Measurements from ENCODE around the gene KLHL41. TPM values are rescaled to one million over a fixed set of nuclear protein-coding genes. Genes with fewer than 3 reads are reported as not detected.
"Not testable (repeated sequence)": the region's sequence is repeated elsewhere in the genome, so short reads cannot be mapped to it uniquely, and the experiment has no call there.

Gene KLHL41
- total and polyA plus RNA-seq, 8 donors: 1.2 to 2.1 (median 1.5) TPM

- no peaks in the 10 kb centered on the region for H3K27me3 ChIP-seq
- no peaks in the 10 kb centered on the region for H3K9me3 ChIP-seq
- DNase-seq: no peak
- H3K27ac ChIP-seq: no peak overlapping the region
- no peak for TF ChIP-seq CTCF (IDR thresholded peaks at IDR 0.05)
- intact Hi-C loops (cut with DNase I): no loop called here
- H3K36me3 ChIP-seq: peaks cover 0 to 9% of the 10 kb centered on the region in 2 donors
- no peak overlapping the region for H3K4me3 ChIP-seq
- no peaks in the 10 kb centered on the region for H3K4me1 ChIP-seq
- ATAC-seq: no peak
Observed at GRCh38 chr2:169525434-169525833, 15.9 kb downstream of the KLHL41 start.

GRCh38 chr2:169526451-169526850 is 16.9 kb downstream of the KLHL41 start:
- Histone ChIP-seq H3K36me3 (peaks cover 0 to 9% of the 10 kb centered on the region in 2 donors), H3K27me3 (no peaks in the 10 kb centered on the region), H3K27ac (no peak overlapping the region), H3K4me3 (no peak overlapping the region), H3K4me1 (no peaks in the 10 kb centered on the region), H3K9me3 (no peaks in the 10 kb centered on the region)
- intact Hi-C loops (cut with DNase I): no loop called here
- no peak for DNase-seq
- no peak for ATAC-seq
- TF ChIP-seq CTCF (IDR thresholded peaks at IDR 0.05): no peak

- no peak overlapping the region for H3K27ac ChIP-seq
- peak; percentile 77 to 78 for TF ChIP-seq CTCF (IDR thresholded peaks at IDR 0.05)
- H3K4me1 ChIP-seq: no peaks in the 10 kb centered on the region
- no peak overlapping the region for H3K4me3 ChIP-seq
- H3K9me3 ChIP-seq: no peaks in the 10 kb centered on the region
- intact Hi-C loops (cut with DNase I): no loop called here
- ATAC-seq (peak; percentile 93), DNase-seq (peak in 3 of 4 donors; percentile 13 to 54 (median 44))
- H3K27me3 ChIP-seq: no peaks in the 10 kb centered on the region
- H3K36me3 ChIP-seq: peaks cover 0 to 9% of the 10 kb centered on the region in 2 donors
Observed at GRCh38 chr2:169528271-169528701, 18.8 kb downstream of the KLHL41 start.

- H3K4me3 ChIP-seq; H3K4me1 ChIP-seq; H3K27ac ChIP-seq; DNase-seq; H3K9me3 ChIP-seq; intact Hi-C loops (cut with DNase I); H3K27me3 ChIP-seq; ATAC-seq: not testable (repeated sequence)
- H3K36me3 ChIP-seq: peaks cover 0 to 66% of the 10 kb centered on the region in 2 donors
Observed at GRCh38 chr2:169539460-169539859, 30.0 kb downstream of the KLHL41 start.

GRCh38 chr2:169540146-169540545 is 30.6 kb downstream of the KLHL41 start:
- ATAC-seq (no peak), DNase-seq (no peak)
- H3K27me3 ChIP-seq: no peaks in the 10 kb centered on the region
- no peaks in the 10 kb centered on the region for H3K4me1 ChIP-seq
- no peak overlapping the region for H3K27ac ChIP-seq
- intact Hi-C loops (cut with DNase I): no loop called here
- no peak for TF ChIP-seq CTCF (IDR thresholded peaks at IDR 0.05)
- no peaks in the 10 kb centered on the region for H3K9me3 ChIP-seq
- H3K36me3 ChIP-seq: peaks cover 0 to 60% of the 10 kb centered on the region in 2 donors
- H3K4me3 ChIP-seq: no peak overlapping the region

GRCh38 chr2:169542433-169542832 is 32.9 kb downstream of the KLHL41 start:
- no peak overlapping the region for H3K27ac ChIP-seq
- no peak overlapping the region for H3K4me3 ChIP-seq
- no peak for TF ChIP-seq CTCF (IDR thresholded peaks at IDR 0.05)
- H3K4me1 ChIP-seq: no peaks in the 10 kb centered on the region
- no peak for ATAC-seq
- peaks cover 0 to 51% of the 10 kb centered on the region in 2 donors for H3K36me3 ChIP-seq
- intact Hi-C loops (cut with DNase I): no loop called here
- no peaks in the 10 kb centered on the region for H3K9me3 ChIP-seq
- DNase-seq: no peak
- no peaks in the 10 kb centered on the region for H3K27me3 ChIP-seq

All from left lung (tissue), 10 donors.